ENCODE results near the gene SBF1.

SBF1 gene

GRCh38 chr22:50503475-50504145, 28.8 kb upstream of the SBF1 start:
- no peak overlapping the region for H3K4me3 ChIP-seq (ENCODE audit: low read length)
- peaks cover 11% of the 10 kb centered on the region for H3K4me1 ChIP-seq (ENCODE audit: insufficient read depth, low read length)
- H3K36me3 ChIP-seq (ENCODE audit: insufficient read depth, low read length): peaks cover 31% of the 10 kb centered on the region
- no peaks in the 10 kb centered on the region for H3K9me3 ChIP-seq (ENCODE audit: low read length)
- no peaks in the 10 kb centered on the region for H3K27me3 ChIP-seq (ENCODE audit: insufficient read depth, low read length)
- no peak overlapping the region for H2AFZ ChIP-seq (ENCODE audit: low read depth, low read length)

- Histone ChIP-seq H3K4me1 (ENCODE audit: insufficient read depth, low read length) (peaks cover 9% of the 10 kb centered on the region), H3K36me3 (ENCODE audit: insufficient read depth, low read length) (peaks cover 31% of the 10 kb centered on the region), H2AFZ (ENCODE audit: low read depth, low read length) (no peak overlapping the region), H3K9me3 (ENCODE audit: low read length) (no peaks in the 10 kb centered on the region), H3K27me3 (ENCODE audit: insufficient read depth, low read length) (no peaks in the 10 kb centered on the region), H3K4me3 (ENCODE audit: low read length) (no peak overlapping the region)
These were observed 28.0 kb upstream of the SBF1 start for GRCh38 chr22:50502628-50503474.

- peaks cover 31% of the 10 kb centered on the region for H3K36me3 ChIP-seq (ENCODE audit: insufficient read depth, low read length)
- peaks cover 9% of the 10 kb centered on the region for H3K4me1 ChIP-seq (ENCODE audit: insufficient read depth, low read length)
- no peak overlapping the region for H2AFZ ChIP-seq (ENCODE audit: low read depth, low read length)
- no peaks in the 10 kb centered on the region for H3K9me3 ChIP-seq (ENCODE audit: low read length)
- H3K27me3 ChIP-seq (ENCODE audit: insufficient read depth, low read length): no peaks in the 10 kb centered on the region
- H3K4me3 ChIP-seq (ENCODE audit: low read length): no peak overlapping the region
These were observed 27.3 kb upstream of the SBF1 start for GRCh38 chr22:50502096-50502495.

- Histone ChIP-seq H3K4me3 (ENCODE audit: low read length) (no peak overlapping the region), H3K36me3 (ENCODE audit: insufficient read depth, low read length) (peaks cover 23% of the 10 kb centered on the region), H2AFZ (ENCODE audit: low read depth, low read length) (no peak overlapping the region), H3K27me3 (ENCODE audit: insufficient read depth, low read length) (no peaks in the 10 kb centered on the region), H3K4me1 (ENCODE audit: insufficient read depth, low read length) (no peaks in the 10 kb centered on the region), H3K9me3 (ENCODE audit: low read length) (no peaks in the 10 kb centered on the region)
These were observed 25.6 kb upstream of the SBF1 start for GRCh38 chr22:50500452-50500851.

- Histone ChIP-seq H2AFZ (ENCODE audit: low read depth, low read length) (no peak overlapping the region), H3K4me3 (ENCODE audit: low read length) (no peak overlapping the region), H3K36me3 (ENCODE audit: insufficient read depth, low read length) (peaks cover 12% of the 10 kb centered on the region), H3K4me1 (ENCODE audit: insufficient read depth, low read length) (no peaks in the 10 kb centered on the region), H3K27me3 (ENCODE audit: insufficient read depth, low read length) (no peaks in the 10 kb centered on the region), H3K9me3 (ENCODE audit: low read length) (no peaks in the 10 kb centered on the region)
These were observed 23.6 kb upstream of the SBF1 start for GRCh38 chr22:50498322-50498890.

GRCh38 chr22:50497093-50497492, 22.3 kb upstream of the SBF1 start:
- no peaks in the 10 kb centered on the region for H3K4me1 ChIP-seq (ENCODE audit: insufficient read depth, low read length)
- H3K36me3 ChIP-seq (ENCODE audit: insufficient read depth, low read length): no peaks in the 10 kb centered on the region
- no peaks in the 10 kb centered on the region for H3K27me3 ChIP-seq (ENCODE audit: insufficient read depth, low read length)
- H2AFZ ChIP-seq (ENCODE audit: low read depth, low read length): no peak overlapping the region
- no peak overlapping the region for H3K4me3 ChIP-seq (ENCODE audit: low read length)
- H3K9me3 ChIP-seq (ENCODE audit: low read length): no peaks in the 10 kb centered on the region

- Histone ChIP-seq H3K9me3 (ENCODE audit: low read length) (no peaks in the 10 kb centered on the region), H3K4me3 (ENCODE audit: low read length) (no peak overlapping the region), H3K36me3 (ENCODE audit: insufficient read depth, low read length) (no peaks in the 10 kb centered on the region)
These were observed 15.9 kb upstream of the SBF1 start for GRCh38 chr22:50490531-50491308.

GRCh38 chr22:50489363-50490243, 14.8 kb upstream of the SBF1 start:
- Histone ChIP-seq H3K4me1 (ENCODE audit: insufficient read depth, low read length) (no peaks in the 10 kb centered on the region), H3K4me3 (ENCODE audit: low read length) (no peak overlapping the region), H2AFZ (ENCODE audit: low read depth, low read length) (no peak overlapping the region), H3K9me3 (ENCODE audit: low read length) (no peaks in the 10 kb centered on the region), H3K27me3 (ENCODE audit: insufficient read depth, low read length) (peaks cover 13% of the 10 kb centered on the region), H3K36me3 (ENCODE audit: insufficient read depth, low read length) (no peaks in the 10 kb centered on the region)

More at GRCh38 chr22:50490531-50491308, 15.9 kb upstream of the SBF1 start:
- peaks cover 11% of the 10 kb centered on the region for H3K27me3 ChIP-seq (ENCODE audit: insufficient read depth, low read length)
- no peak overlapping the region for H2AFZ ChIP-seq (ENCODE audit: low read depth, low read length)
- H3K4me1 ChIP-seq (ENCODE audit: insufficient read depth, low read length): no peaks in the 10 kb centered on the region

- H3K36me3 ChIP-seq (ENCODE audit: insufficient read depth, low read length): no peaks in the 10 kb centered on the region
- no peaks in the 10 kb centered on the region for H3K4me1 ChIP-seq (ENCODE audit: insufficient read depth, low read length)
- no peaks in the 10 kb centered on the region for H3K9me3 ChIP-seq (ENCODE audit: low read length)
- no peak overlapping the region for H3K4me3 ChIP-seq (ENCODE audit: low read length)
- no peak overlapping the region for H2AFZ ChIP-seq (ENCODE audit: low read depth, low read length)
- peaks cover 16% of the 10 kb centered on the region for H3K27me3 ChIP-seq (ENCODE audit: insufficient read depth, low read length)
These were observed 14.1 kb upstream of the SBF1 start for GRCh38 chr22:50488886-50489285.

- H3K27me3 ChIP-seq (ENCODE audit: insufficient read depth, low read length): peaks cover 24% of the 10 kb centered on the region
- H2AFZ ChIP-seq (ENCODE audit: low read depth, low read length): no peak overlapping the region
- H3K36me3 ChIP-seq (ENCODE audit: insufficient read depth, low read length): no peaks in the 10 kb centered on the region
- no peak overlapping the region for H3K4me3 ChIP-seq (ENCODE audit: low read length)
- no peaks in the 10 kb centered on the region for H3K9me3 ChIP-seq (ENCODE audit: low read length)
- no peaks in the 10 kb centered on the region for H3K4me1 ChIP-seq (ENCODE audit: insufficient read depth, low read length)
These were observed 13.3 kb upstream of the SBF1 start for GRCh38 chr22:50488006-50488677.

GRCh38 chr22:50487290-50488005, 12.6 kb upstream of the SBF1 start:
- H3K4me1 ChIP-seq (ENCODE audit: insufficient read depth, low read length): no peaks in the 10 kb centered on the region
- H3K27me3 ChIP-seq (ENCODE audit: insufficient read depth, low read length): peaks cover 30% of the 10 kb centered on the region
- H3K36me3 ChIP-seq (ENCODE audit: insufficient read depth, low read length): no peaks in the 10 kb centered on the region
- H2AFZ ChIP-seq (ENCODE audit: low read depth, low read length): no peak overlapping the region
- no peaks in the 10 kb centered on the region for H3K9me3 ChIP-seq (ENCODE audit: low read length)
- no peak overlapping the region for H3K4me3 ChIP-seq (ENCODE audit: low read length)
